GM19452 (cell line): ENCODE results near the gene UBA1.

Source experiments
- ATAC-seq: cut with Tn5 transposase; IDR thresholded peaks from one replicate; pipeline ENCODE4 v1.9.1; 2021; ENCODE audit not compliant: unreplicated experiment

UBA1 gene

GRCh38 chrX:47187106-47187677, 6.4 kb upstream of the UBA1 start:
- ATAC-seq: no peak

- no peak for ATAC-seq
These were observed 3.7 kb upstream of the UBA1 start for GRCh38 chrX:47189906-47190305.

- ATAC-seq: peak; percentile 61
These were observed 3.0 kb upstream of the UBA1 start for GRCh38 chrX:47190445-47191269.

- ATAC-seq: no peak
These were observed 2.3 kb upstream of the UBA1 start for GRCh38 chrX:47191331-47191730.

- no peak for ATAC-seq
These were observed 1.7 kb upstream of the UBA1 start for GRCh38 chrX:47191806-47192401.

GRCh38 chrX:47194194-47194787, 662 bp downstream of the UBA1 start:
- ATAC-seq: no peak

- no peak for ATAC-seq
These were observed 2.5 kb downstream of the UBA1 start for GRCh38 chrX:47196098-47196497.

GRCh38 chrX:47197526-47197925, 3.9 kb downstream of the UBA1 start:
- ATAC-seq: no peak

- no peak for ATAC-seq
These were observed 4.5 kb downstream of the UBA1 start for GRCh38 chrX:47198026-47198686.

- ATAC-seq: no peak
These were observed 5.1 kb downstream of the UBA1 start for GRCh38 chrX:47198687-47199080.

GRCh38 chrX:47199286-47199685, 5.7 kb downstream of the UBA1 start:
- ATAC-seq: no peak

GRCh38 chrX:47200385-47201150, 6.9 kb downstream of the UBA1 start:
- ATAC-seq: no peak

- ATAC-seq: no peak
These were observed 7.8 kb downstream of the UBA1 start for GRCh38 chrX:47201345-47201944.

- no peak for ATAC-seq
These were observed 8.7 kb downstream of the UBA1 start for GRCh38 chrX:47202316-47202715.

GRCh38 chrX:47202877-47203276, 9.2 kb downstream of the UBA1 start:
- ATAC-seq: no peak

- no peak for ATAC-seq
These were observed 11.3 kb downstream of the UBA1 start for GRCh38 chrX:47204970-47205369.

GRCh38 chrX:47206316-47206715, 12.7 kb downstream of the UBA1 start:
- no peak for ATAC-seq

- ATAC-seq: no peak
These were observed 14.5 kb downstream of the UBA1 start for GRCh38 chrX:47208108-47208507.

GRCh38 chrX:47209508-47210238, 16.0 kb downstream of the UBA1 start:
- ATAC-seq: no peak
